Heart left ventricle (tissue), 16 donors: ENCODE data around the gene LCN10. TPM values are rescaled to one million over a fixed set of nuclear protein-coding genes. Genes with fewer than 3 reads are reported as not detected.
A peak's percentile ranks its signal among the peaks of the same experiment; 100 is the strongest.

Source experiments
- ATAC-seq, 4 donors: fragments of 200-7000 bp; cut with Tn5 transposase; one replicate each; pipeline ENCODE4 v1.9.1; 2020 to 2022; ENCODE audit warnings: moderate library complexity in 4 of 4, mild to moderate bottlenecking in 3 of 4, moderate number of reproducible peaks in 1 of 4
- DNase-seq, 5 donors: peaks; one replicate each; pipeline ENCODE4 v3.0.0-alpha.2; 2020
- H3K27ac ChIP-seq, 12 donors: fragments of 200-600 bp; sonication (generic) in 4 of 12; one replicate each; pipeline versions ENCODE4 v1.5.0 to v1.8.0; 2016 to 2022; ENCODE audit warnings: mild to moderate bottlenecking in 2 of 12
- H3K27me3 ChIP-seq, 9 donors: fragments of 200-600 bp; sonication (generic) in 2 of 9; one replicate each; pipeline versions ENCODE4 v1.5.1 to v1.8.0; 2016 to 2022; ENCODE audit warnings: mild to moderate bottlenecking in 3 of 9
- H3K36me3 ChIP-seq, 9 donors: fragments of 200-600 bp; sonication (generic) in 2 of 9; one replicate each; pipeline versions ENCODE4 v1.5.0 to v1.8.0; 2018 to 2022; ENCODE audit warnings: mild to moderate bottlenecking in 2 of 9
- H3K4me1 ChIP-seq, 12 donors: fragments of 200-600 bp; sonication (generic) in 4 of 12; one replicate each; pipeline versions ENCODE4 v1.5.0 to v1.8.0; 2016 to 2022; ENCODE audit warnings: mild to moderate bottlenecking in 3 of 12
- H3K4me3 ChIP-seq, 12 donors: fragments of 200-600 bp; sonication (generic) in 4 of 12; one replicate each; pipeline versions ENCODE4 v1.5.0 to v1.8.0; 2017 to 2022; ENCODE audit warnings: mild to moderate bottlenecking in 9 of 12, moderate library complexity in 4 of 12
- H3K9me3 ChIP-seq, 12 donors: fragments of 200-600 bp; sonication (generic) in 4 of 12; one replicate each; pipeline versions ENCODE4 v1.5.0 to v1.8.0; 2016 to 2022; ENCODE audit warnings: mild to moderate bottlenecking in 1 of 12
- POLR2A ChIP-seq, 2 donors: fragments of 450-650 bp; IDR thresholded peaks; one replicate each; pipeline ENCODE4 v1.6.1; 2017; ENCODE audit warnings: antibody characterized with exemption in 2 of 2, mild to moderate bottlenecking in 2 of 2, moderate library complexity in 2 of 2
- WGBS, 4 donors: extraction: QIAGEN DNeasy Blood & Tissue Kit in 2 of 4; methylation state at CpG; one replicate each; pipeline versions ENCODE4 v1.1.5 to v1.1.7; 2013 to 2018; 5-methylcytosine and 5-hydroxymethylcytosine counted together
- intact Hi-C, 10 donors: fragments of 100-400 bp; cut with DNase I; formaldehyde crosslinking; loops; one replicate each; pipeline versions ENCODE4 v1.11.1 to v1.14.2; 2022
- polyA plus RNA-seq, 2 donors: library from polyadenylated mRNA; stranded (reverse); fragments of 200-250 nt; gene quantifications; one replicate each; pipeline ENCODE4 v1.2.3, GENCODE V29; 2013
- total RNA-seq, 9 donors: library from RNA; depleted of rRNA in 2 of 9; stranded (reverse); fragments of >200 nt in 2 of 9; fragmentation: NEBNext Ultra II Directional in 3 of 9; extraction: Animal tissue kit (Norgen Biotek cat#: 25700) in 3 of 9; gene quantifications; one replicate each; pipeline versions ENCODE4 v1.1.0 to v1.2.4, GENCODE V29; 2016 to 2023
- TF ChIP-seq, protein P1 (sequence below), 12 donors: fragments of 200-600 bp; sonication (generic) in 4 of 12; IDR thresholded peaks; one replicate each; pipeline versions ENCODE4 v1.5.0 to v1.8.0; 2018 to 2022; ENCODE audit warnings: antibody characterized with exemption in 12 of 12, mild to moderate bottlenecking in 5 of 12
- donor health status: ischemic (EF 13 %, LVEDD 7.1; RV severe dilation, severe dysfunction).
- donor health status: healthy with polysubstance abuse.
- donor health status: DM: no; HTN: yes; CAD: no.
- donor health status: DM: no; HTN: no; CAD: no.
- donor health status: ischemic (EF 25% LVEDD 6.9; RV normal size, moderate dysfunction).
- donor health status: ischemic (EF 25% LVEDD 5.7; RV mildly dilated, moderate dysfunction).
- donor health status: healthy.
- donor health status: DM: yes; HTN: yes; CAD: no.
- donor health status: ischemic (EF 35%, LVEDD 5.7; RV mildly dilated, moderate dysfunction).
- donor health status: nonischemic (EF 11% LVEDD 7.7; RV severe dilation, severe dysfunction).
- donor health status: DM: yes; HTN: yes; CAD: no.
- donor health status: PGD.
- donor health status: ischemic (EF 29% LVEDD 5.4; RV normal size, mild dysfunction).
- donor health status: nonischemic (EF 23%, LVEDD 6.1; RV moderate dilation, normal function).

The LCN10 gene
- total and polyA plus RNA-seq, 11 donors: 0.50 to 40.7 (median 10.5) TPM

DNA sequence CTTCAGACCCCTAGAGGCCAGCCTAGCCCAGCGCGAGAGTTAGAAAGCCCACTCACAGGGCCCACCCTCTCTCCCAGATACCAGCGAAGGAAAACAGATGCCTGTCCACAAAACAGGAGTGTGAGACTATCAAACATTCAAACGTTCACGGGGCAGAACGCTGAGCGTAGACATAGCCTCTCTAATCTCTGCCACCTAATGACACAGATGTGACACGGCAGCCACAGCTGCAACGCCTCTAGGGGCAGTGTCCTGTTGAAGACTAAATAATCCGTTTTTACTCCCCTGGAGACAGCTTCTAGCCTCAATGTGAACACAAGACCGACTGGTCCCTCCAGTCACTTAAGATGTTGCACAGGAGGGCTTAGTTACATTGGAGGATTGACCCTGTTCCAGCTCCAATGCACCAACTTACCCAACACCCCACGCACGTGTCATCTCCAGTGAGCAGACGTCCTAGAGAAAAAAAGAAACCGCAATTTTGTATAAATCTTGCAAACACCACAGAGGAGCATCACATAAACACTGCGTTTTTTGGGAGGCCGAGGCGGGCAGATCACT lies 16.0 kb downstream of the LCN10 start:
- Histone ChIP-seq H3K4me1 (peaks cover 13 to 73% (median 46%) of the 10 kb centered on the region in 12 donors), H3K9me3 (no peaks in the 10 kb centered on the region), H3K27ac (peak overlapping the region; percentile 16 to 89 (median 80)), H3K36me3 (peaks cover 3 to 52% (median 49%) of the 10 kb centered on the region in 9 donors), H3K27me3 (no peaks in the 10 kb centered on the region), H3K4me3 (peak overlapping the region; percentile 68 to 96 (median 83))
- no peak for DNase-seq
- TF ChIP-seq POLR2A (IDR thresholded peaks at IDR 0.05): no peak
- TF ChIP-seq, protein P1, sequence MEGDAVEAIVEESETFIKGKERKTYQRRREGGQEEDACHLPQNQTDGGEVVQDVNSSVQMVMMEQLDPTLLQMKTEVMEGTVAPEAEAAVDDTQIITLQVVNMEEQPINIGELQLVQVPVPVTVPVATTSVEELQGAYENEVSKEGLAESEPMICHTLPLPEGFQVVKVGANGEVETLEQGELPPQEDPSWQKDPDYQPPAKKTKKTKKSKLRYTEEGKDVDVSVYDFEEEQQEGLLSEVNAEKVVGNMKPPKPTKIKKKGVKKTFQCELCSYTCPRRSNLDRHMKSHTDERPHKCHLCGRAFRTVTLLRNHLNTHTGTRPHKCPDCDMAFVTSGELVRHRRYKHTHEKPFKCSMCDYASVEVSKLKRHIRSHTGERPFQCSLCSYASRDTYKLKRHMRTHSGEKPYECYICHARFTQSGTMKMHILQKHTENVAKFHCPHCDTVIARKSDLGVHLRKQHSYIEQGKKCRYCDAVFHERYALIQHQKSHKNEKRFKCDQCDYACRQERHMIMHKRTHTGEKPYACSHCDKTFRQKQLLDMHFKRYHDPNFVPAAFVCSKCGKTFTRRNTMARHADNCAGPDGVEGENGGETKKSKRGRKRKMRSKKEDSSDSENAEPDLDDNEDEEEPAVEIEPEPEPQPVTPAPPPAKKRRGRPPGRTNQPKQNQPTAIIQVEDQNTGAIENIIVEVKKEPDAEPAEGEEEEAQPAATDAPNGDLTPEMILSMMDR (IDR thresholded peaks at IDR 0.05): peak in 9 of 12 donors; percentile 18 to 56 (median 35)
- 15 to 19% (median 16%) methylated on average over 18 of the region's 18 CpGs for WGBS, 4 donors
- peak in 2 of 4 donors; percentile 15 to 40 for ATAC-seq
- intact Hi-C loops: loop anchor here in 3 of 10 donors (5.0 kb wide), 1 partner anchor 39 kb away; the partner anchor contains the start of gene AGPAT2 (in 3 of the 3)

DNA sequence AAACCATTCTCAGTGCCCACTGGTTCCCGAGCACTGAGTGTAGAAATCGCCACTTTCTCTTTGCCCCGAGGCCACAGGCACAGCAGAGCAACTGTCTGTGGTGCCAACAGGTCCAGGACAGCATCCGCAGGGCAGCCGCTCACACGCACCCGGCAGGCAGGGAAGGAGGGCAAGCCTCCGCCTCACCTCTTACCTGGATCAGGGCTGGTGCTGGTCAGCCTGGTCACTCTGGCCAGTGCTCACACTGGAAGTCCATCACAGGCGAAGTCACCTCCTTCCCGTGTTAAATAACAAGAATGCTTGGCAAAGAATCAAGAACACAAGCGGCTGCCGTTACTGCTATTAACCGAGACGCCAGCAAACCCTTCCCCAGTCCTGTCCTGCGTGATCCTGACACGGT lies 16.6 kb downstream of the LCN10 start:
- H3K9me3 ChIP-seq: no peaks in the 10 kb centered on the region
- ATAC-seq: peak in 1 of 4 donors; percentile 3
- no peak for TF ChIP-seq POLR2A (IDR thresholded peaks at IDR 0.05)
- TF ChIP-seq, protein P1 (IDR thresholded peaks at IDR 0.05): no peak
- H3K27me3 ChIP-seq: no peaks in the 10 kb centered on the region
- WGBS, 4 donors: 38 to 57% (median 45%) methylated on average over 12 to 16 of the region's 16 CpGs
- intact Hi-C loops: loop anchor here in 3 of 10 donors (5.0 kb wide), 1 partner anchor 39 kb away; the partner anchor contains the start of gene AGPAT2 (in 3 of the 3)
- peak overlapping the region in 11 of 12 donors; percentile 27 to 89 (median 79) for H3K27ac ChIP-seq
- no peak for DNase-seq
- H3K4me3 ChIP-seq: peak overlapping the region in 11 of 12 donors; percentile 68 to 96 (median 83)
- H3K4me1 ChIP-seq: peaks cover 13 to 79% (median 52%) of the 10 kb centered on the region in 12 donors
- H3K36me3 ChIP-seq: peaks cover 3 to 57% (median 49%) of the 10 kb centered on the region in 9 donors

DNA sequence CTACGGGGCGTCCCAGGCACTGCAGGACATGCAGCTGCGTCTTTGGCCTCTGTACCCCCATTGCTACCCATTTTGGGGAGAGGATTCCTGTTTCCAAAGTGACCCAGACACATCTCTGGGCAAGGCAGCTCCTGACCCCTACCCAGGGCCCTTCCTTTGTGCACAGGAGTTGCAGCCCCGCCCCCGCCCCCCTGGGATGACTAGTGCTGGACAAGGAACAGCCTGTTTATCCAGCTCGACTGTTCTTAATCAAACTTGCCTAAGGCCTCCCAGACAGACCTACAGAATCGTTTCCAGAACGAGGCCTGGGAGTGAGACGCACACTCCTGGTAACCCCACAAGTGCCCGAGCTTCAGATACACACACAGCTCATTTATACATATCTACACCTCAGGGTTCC lies 17.1 kb downstream of the LCN10 start:
- 58 to 71% (median 63%) methylated on average over 10 of the region's 10 CpGs for WGBS, 4 donors
- Histone ChIP-seq H3K4me3 (peak overlapping the region in 11 of 12 donors; percentile 2 to 96 (median 83)), H3K27me3 (no peaks in the 10 kb centered on the region), H3K36me3 (peaks cover 3 to 59% (median 49%) of the 10 kb centered on the region in 9 donors), H3K4me1 (peaks cover 15 to 84% (median 57%) of the 10 kb centered on the region in 12 donors), H3K9me3 (no peaks in the 10 kb centered on the region), H3K27ac (peak overlapping the region in 6 of 12 donors; percentile 27 to 88 (median 74))
- TF ChIP-seq, protein P1 (IDR thresholded peaks at IDR 0.05): no peak
- no peak for TF ChIP-seq POLR2A (IDR thresholded peaks at IDR 0.05)
- DNase-seq: no peak
- intact Hi-C loops: loop anchor here in 3 of 10 donors (5.0 kb wide), 1 partner anchor 38 kb away; the partner anchor contains the start of gene AGPAT2 (in 3 of the 3)
- no peak for ATAC-seq

DNA sequence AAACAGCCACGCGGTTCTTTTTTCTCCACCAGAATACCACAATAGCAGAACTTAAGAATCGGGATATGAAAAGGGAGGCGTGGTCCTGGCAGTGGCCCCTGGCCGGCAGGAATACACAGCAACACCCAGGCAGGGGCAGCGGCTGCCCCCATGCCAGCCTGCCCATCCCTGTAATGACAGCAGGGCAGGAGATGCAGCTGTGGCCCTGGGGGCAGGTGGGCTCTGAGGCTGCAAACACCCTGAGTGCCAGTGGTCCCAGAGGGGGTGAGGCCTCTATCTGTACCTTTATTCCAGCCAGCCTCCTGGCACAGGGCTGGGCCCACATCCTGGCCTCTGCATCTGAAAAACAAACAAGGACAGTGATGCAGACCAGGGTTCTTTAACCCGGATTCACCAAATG lies 18.0 kb downstream of the LCN10 start:
- no peaks in the 10 kb centered on the region for H3K27me3 ChIP-seq
- WGBS, 4 donors: 68 to 80% (median 73%) methylated on average over 7 of the region's 7 CpGs
- DNase-seq: no peak
- H3K9me3 ChIP-seq: no peaks in the 10 kb centered on the region
- peaks cover 16 to 92% (median 64%) of the 10 kb centered on the region in 12 donors for H3K4me1 ChIP-seq
- intact Hi-C loops: loop anchor here in 3 of 10 donors (5.0 kb wide), 1 partner anchor 37 kb away; the partner anchor contains the start of gene AGPAT2 (in 3 of the 3)
- TF ChIP-seq POLR2A (IDR thresholded peaks at IDR 0.05): no peak
- TF ChIP-seq, protein P1 (IDR thresholded peaks at IDR 0.05): no peak
- ATAC-seq: no peak
- H3K27ac ChIP-seq: no peak overlapping the region
- no peak overlapping the region for H3K4me3 ChIP-seq
- peaks cover 3 to 59% (median 49%) of the 10 kb centered on the region in 9 donors for H3K36me3 ChIP-seq
